ENCODE data around the gene GDI1. TPM values are rescaled to one million over a fixed set of nuclear protein-coding genes. Genes with fewer than 3 reads are reported as not detected.

Gene GDI1
- total and polyA plus RNA-seq, 2 of the 4 experiments (the other 2 are of a cell fraction), result 113 to 291 TPM

DNA sequence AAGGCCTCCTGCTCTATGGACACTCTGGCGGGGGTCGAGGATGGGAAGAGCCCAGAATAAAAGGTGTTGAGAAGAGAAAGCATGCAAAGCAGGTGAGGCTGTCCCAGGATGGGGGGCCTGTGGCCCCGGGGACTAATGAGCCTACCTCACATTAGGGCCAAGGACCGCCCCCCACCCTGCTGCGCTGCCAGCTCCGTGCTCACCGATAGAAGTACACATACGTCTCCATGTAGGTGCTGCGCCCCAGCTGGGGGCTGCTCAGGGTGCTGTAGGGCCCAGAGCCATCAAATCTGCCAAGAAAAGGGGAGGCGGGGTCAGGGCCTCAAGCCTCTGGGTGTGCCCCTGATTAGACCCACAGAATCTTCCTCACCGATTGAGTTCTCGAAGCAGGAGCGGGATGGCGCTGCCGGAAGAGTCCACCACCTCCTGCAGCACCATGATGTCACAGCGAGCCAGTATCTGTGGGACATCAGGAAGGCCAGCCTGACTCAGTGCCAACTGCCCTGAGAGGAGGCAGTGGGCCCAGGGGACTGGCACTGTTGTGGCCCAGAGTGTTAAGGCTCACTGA, 32.2 kb upstream of the GDI1 start:
- Histone ChIP-seq H4K20me1 (ENCODE audit: insufficient read depth, low read length) (peaks cover 28% of the 10 kb centered on the region), H2BK120ac (ENCODE audit: low read depth, low read length) (no peak overlapping the region), H4K91ac (ENCODE audit: insufficient read depth, low read depth, low read length) (no peak overlapping the region), H3K27me3 (ENCODE audit: control insufficient read depth, insufficient read depth, low read length) (no peaks in the 10 kb centered on the region), H3K14ac (replicated peaks; ENCODE audit: low read depth, low read length) (no peak overlapping the region), H3K36me3 (ENCODE audit: control insufficient read depth, insufficient read depth, low read length) (peaks cover 13% of the 10 kb centered on the region), H2AFZ (replicated peaks; ENCODE audit: low read length, poor library complexity) (no peak overlapping the region), H3K4me2 (ENCODE audit: low read depth, low read length) (no peak overlapping the region), H3K27ac (ENCODE audit: insufficient read depth, low read length) (no peak overlapping the region), H3K9me1 (ENCODE audit: insufficient read depth, low read length) (no peaks in the 10 kb centered on the region), H3K4me1 (ENCODE audit: control insufficient read depth, insufficient read depth, low read length) (peaks cover 5% of the 10 kb centered on the region), H3K4ac (ENCODE audit: low read depth, low read length) (no peak overlapping the region), H3K4me3 (ENCODE audit: insufficient read depth, low read depth, low read length) (no peak overlapping the region), H3K9ac (ENCODE audit: low read depth, low read length) (no peak overlapping the region), H4K8ac (ENCODE audit: low read depth in 2 of 2, low read length in 2 of 2) (no peak overlapping the region), H2BK5ac (ENCODE audit: low read depth, low read length, poor library complexity, severe bottlenecking) (no peak overlapping the region), H4K5ac (ENCODE audit: low read depth, low read length) (no peak overlapping the region), H2AK9ac (replicated peaks; ENCODE audit: low read depth, low read length, poor library complexity) (no peak overlapping the region), H2AK5ac (ENCODE audit: low read depth, low read length) (no peak overlapping the region), H3K23ac (ENCODE audit: low read depth, low read length) (no peak overlapping the region), H2BK20ac (ENCODE audit: low read depth, low read length) (no peak overlapping the region), H3K18ac (ENCODE audit: low read depth, low read length) (no peak overlapping the region), H3K9me3 (ENCODE audit: control insufficient read depth, insufficient read depth, low read length) (no peaks in the 10 kb centered on the region), H2BK15ac (ENCODE audit: low read depth, low read length) (no peak overlapping the region), H3K79me1 (ENCODE audit: low read depth in 1 of 2, low read length in 2 of 2) (peaks cover 11 to 24% of the 10 kb centered on the region in 2 experiments), H3K56ac (ENCODE audit: extremely low read depth, insufficient read depth, low read length) (no peak overlapping the region)
- WGBS, 2 experiments (ENCODE audit: extremely low coverage in 2 of 2, insufficient read length in 1 of 2), result 83% methylated on average over 1 of the region's 16 CpGs; no CpG with 5 or more reads in 1 of the 2 experiments
- ChIA-PET POLR2A (ENCODE audit: unreplicated experiment) (no interaction called here), CTCF (no interaction called here)
- no TSS peak for BruUV-seq (replicated peaks)
- in situ Hi-C loops (cut with MboI; ENCODE audit: low sequenced_read_pairs), result no loop called here
- TF ChIP-seq MXI1 (IDR thresholded peaks at IDR 0.05; ENCODE audit: borderline replicate concordance, low read depth, low read length) (no peak), SMC3 (IDR thresholded peaks at IDR 0.05; ENCODE audit: low read depth, low read length) (no peak), MAZ (IDR thresholded peaks at IDR 0.05; ENCODE audit: borderline replicate concordance, low read depth, low read length) (no peak), MAFK (IDR thresholded peaks at IDR 0.05; ENCODE audit: low read depth, low read length) (no peak)
- TF ChIP-seq, protein P1, sequence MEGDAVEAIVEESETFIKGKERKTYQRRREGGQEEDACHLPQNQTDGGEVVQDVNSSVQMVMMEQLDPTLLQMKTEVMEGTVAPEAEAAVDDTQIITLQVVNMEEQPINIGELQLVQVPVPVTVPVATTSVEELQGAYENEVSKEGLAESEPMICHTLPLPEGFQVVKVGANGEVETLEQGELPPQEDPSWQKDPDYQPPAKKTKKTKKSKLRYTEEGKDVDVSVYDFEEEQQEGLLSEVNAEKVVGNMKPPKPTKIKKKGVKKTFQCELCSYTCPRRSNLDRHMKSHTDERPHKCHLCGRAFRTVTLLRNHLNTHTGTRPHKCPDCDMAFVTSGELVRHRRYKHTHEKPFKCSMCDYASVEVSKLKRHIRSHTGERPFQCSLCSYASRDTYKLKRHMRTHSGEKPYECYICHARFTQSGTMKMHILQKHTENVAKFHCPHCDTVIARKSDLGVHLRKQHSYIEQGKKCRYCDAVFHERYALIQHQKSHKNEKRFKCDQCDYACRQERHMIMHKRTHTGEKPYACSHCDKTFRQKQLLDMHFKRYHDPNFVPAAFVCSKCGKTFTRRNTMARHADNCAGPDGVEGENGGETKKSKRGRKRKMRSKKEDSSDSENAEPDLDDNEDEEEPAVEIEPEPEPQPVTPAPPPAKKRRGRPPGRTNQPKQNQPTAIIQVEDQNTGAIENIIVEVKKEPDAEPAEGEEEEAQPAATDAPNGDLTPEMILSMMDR (conservative IDR thresholded peaks at IDR 0.05; ENCODE audit: low read depth, low read length), result no peak
- TF ChIP-seq, protein P2, sequence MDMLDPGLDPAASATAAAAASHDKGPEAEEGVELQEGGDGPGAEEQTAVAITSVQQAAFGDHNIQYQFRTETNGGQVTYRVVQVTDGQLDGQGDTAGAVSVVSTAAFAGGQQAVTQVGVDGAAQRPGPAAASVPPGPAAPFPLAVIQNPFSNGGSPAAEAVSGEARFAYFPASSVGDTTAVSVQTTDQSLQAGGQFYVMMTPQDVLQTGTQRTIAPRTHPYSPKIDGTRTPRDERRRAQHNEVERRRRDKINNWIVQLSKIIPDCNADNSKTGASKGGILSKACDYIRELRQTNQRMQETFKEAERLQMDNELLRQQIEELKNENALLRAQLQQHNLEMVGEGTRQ (IDR thresholded peaks at IDR 0.05; ENCODE audit: low read depth, low read length), result no peak
- ATAC-seq (ENCODE audit: low read depth) (no peak), DNase-seq (no peak)
- intact Hi-C loops (cut with micrococcal nuclease), result no loop called here
- dilution Hi-C loops (cut with HindIII; ENCODE audit: low sequenced_read_pairs, unreplicated experiment), result no loop called here
